HepG2 (cell line): Measurements from ENCODE around the gene PRDM12. TPM values are rescaled to one million over a fixed set of nuclear protein-coding genes. Genes with fewer than 3 reads are reported as not detected.
A peak's percentile ranks its signal among the peaks of the same experiment; 100 is the strongest.

Experiments used
- BRD4 ChIP-seq: sonication (generic); formaldehyde crosslinking; IDR thresholded peaks from 2 replicates; pipeline ENCODE4 v1.4.0; 2020; ENCODE audit warnings: missing genetic modification reagents
- CEBPG ChIP-seq: IDR thresholded peaks from 2 replicates; pipeline ENCODE4 v1.6.1; 2016
- DNMT1 ChIP-seq: sonication (generic); formaldehyde crosslinking; IDR thresholded peaks from 2 replicates; pipeline ENCODE4 v1.5.1; 2020; ENCODE audit warnings: mild to moderate bottlenecking, missing genetic modification reagents
- E2F5 ChIP-seq: sonication (generic); formaldehyde crosslinking; conservative IDR thresholded peaks from 2 replicates; pipeline ENCODE4 v1.4.0; 2020; ENCODE audit warnings: missing genetic modification reagents
- HOXD1 ChIP-seq: sonication (generic); formaldehyde crosslinking; IDR thresholded peaks from 2 replicates; pipeline ENCODE4 v1.5.0; 2020; ENCODE audit warnings: missing genetic modification reagents
- JARID2 ChIP-seq: sonication (generic); formaldehyde crosslinking; IDR thresholded peaks from 2 replicates; pipeline ENCODE4 v1.8.1; 2023; ENCODE audit warnings: missing genetic modification reagents, inconsistent platforms; ENCODE audit not compliant: insufficient replicate concordance
- KDM3A ChIP-seq: IDR thresholded peaks from 2 replicates; pipeline ENCODE4 v1.6.1; 2018; ENCODE audit warnings: low read depth, missing compliant biosample characterization
- KLF13 ChIP-seq: sonication (generic); formaldehyde crosslinking; IDR thresholded peaks from 2 replicates; pipeline ENCODE4 v1.4.0; 2020; ENCODE audit warnings: mild to moderate bottlenecking, missing genetic modification reagents
- NR2F2 ChIP-seq: IDR thresholded peaks from 2 replicates; pipeline ENCODE4 v1.6.1; 2012; ENCODE audit warnings: low read depth, inconsistent platforms, borderline replicate concordance
- RORA ChIP-seq: sonication (generic); formaldehyde crosslinking; IDR thresholded peaks from 2 replicates; pipeline ENCODE4 v1.5.0; 2020; ENCODE audit warnings: mild to moderate bottlenecking, missing genetic modification reagents, moderate library complexity
- STAG1 ChIP-seq: sonication (generic); formaldehyde crosslinking; IDR thresholded peaks from 2 replicates; pipeline ENCODE4 v1.4.0; 2020; ENCODE audit warnings: missing genetic modification reagents
- U2AF1 ChIP-seq: fragments of 200-400 bp; formaldehyde crosslinking; optimal IDR thresholded peaks from 2 replicates; pipeline ENCODE3; 2017; ENCODE audit warnings: mild to moderate bottlenecking, low read depth, low read length
- ZBTB10 ChIP-seq: sonication (generic); formaldehyde crosslinking; IDR thresholded peaks from 2 replicates; pipeline ENCODE4 v1.4.0; 2020; ENCODE audit warnings: missing genetic modification reagents, borderline replicate concordance
- ZNF136 ChIP-seq: sonication (generic); formaldehyde crosslinking; IDR thresholded peaks from 2 replicates; pipeline ENCODE4 v1.8.1; 2022; ENCODE audit warnings: low read depth, mild to moderate bottlenecking, moderate library complexity, missing genetic modification reagents
- ZNF292 ChIP-seq: sonication (generic); formaldehyde crosslinking; IDR thresholded peaks from 2 replicates; pipeline ENCODE4 v1.8.1; 2022; ENCODE audit warnings: mild to moderate bottlenecking, low read depth, missing genetic modification reagents, borderline replicate concordance
- ZNF3 ChIP-seq: IDR thresholded peaks from 2 replicates; pipeline ENCODE4 v1.7.0; 2017; ENCODE audit warnings: inconsistent platforms
- ZNF607 ChIP-seq: sonication (generic); formaldehyde crosslinking; IDR thresholded peaks from 2 replicates; pipeline ENCODE4 v1.5.1; 2020; ENCODE audit warnings: missing genetic modification reagents, mild to moderate bottlenecking, borderline replicate concordance
- ZNF7 ChIP-seq: IDR thresholded peaks from 2 replicates; pipeline ENCODE4 v1.6.1; 2016; ENCODE audit warnings: missing biosample characterization, missing genetic modification reagents
- ZNF724P ChIP-seq: sonication (generic); formaldehyde crosslinking; IDR thresholded peaks from 2 replicates; pipeline ENCODE4 v1.8.0; 2022; ENCODE audit warnings: missing genetic modification reagents, borderline replicate concordance
- ZNF746 ChIP-seq: sonication (generic); formaldehyde crosslinking; IDR thresholded peaks from 2 replicates; pipeline ENCODE4 v1.8.0; 2022; ENCODE audit warnings: mild to moderate bottlenecking, missing genetic modification reagents
- ZNF878 ChIP-seq: sonication (generic); formaldehyde crosslinking; IDR thresholded peaks from 2 replicates; pipeline ENCODE4 v1.8.1; 2023; ENCODE audit warnings: mild to moderate bottlenecking, missing genetic modification reagents, moderate library complexity
- polyA plus RNA-seq, 8 experiments: library from polyadenylated mRNA; depleted of rRNA in 3 of 8; stranded (reverse) in 7 of 8; unstranded in 1 of 8; fragments of >200 nt; fragmentation: Illumina TruSeq in 4 of 8; extraction: Trizol in 4 of 8; gene quantifications; 2 replicates each; pipeline versions ENCODE4 v1.2.1 to v1.2.3, GENCODE V29; 2011 to 2016; ENCODE audit warnings: low read depth in 4 of 8, missing spikeins in 1 of 8, mixed read lengths in 1 of 8; ENCODE audit not compliant: insufficient read depth in 1 of 8
- total RNA-seq, 5 experiments: library from RNA; depleted of rRNA; stranded (reverse); fragments of >200 nt; fragmentation: Illumina TruSeq; extraction: Trizol; gene quantifications; 2 replicates each; pipeline ENCODE4 v1.2.3, GENCODE V29; 2016; ENCODE audit warnings: low read depth in 1 of 5
- TF ChIP-seq, protein P1 (sequence below): sonication (generic); formaldehyde crosslinking; IDR thresholded peaks from 2 replicates; pipeline ENCODE4 v1.5.0; 2020; ENCODE audit warnings: mild to moderate bottlenecking, missing genetic modification reagents
- TF ChIP-seq, protein P2 (sequence below): sonication (generic); formaldehyde crosslinking; IDR thresholded peaks from 2 replicates; pipeline ENCODE4 v1.5.0; 2020; ENCODE audit warnings: missing genetic modification reagents
- TF ChIP-seq, protein P3 (sequence below): sonication (generic); formaldehyde crosslinking; IDR thresholded peaks from 2 replicates; pipeline ENCODE4 v1.5.0; 2020; ENCODE audit warnings: missing genetic modification reagents

PRDM12 gene
- total and polyA plus RNA-seq, 2 of the 13 experiments (the other 11 are each of a cell fraction or from before 2014, with no cell fraction given), result 0.04 to 0.07 TPM

GRCh38 chr9:130693426-130694191 lies 29.2 kb downstream of the PRDM12 start, which contains the start of gene EXOSC2 (continued):
- TF ChIP-seq JARID2 (CRISPR knock-in tag) (no peak), ZNF292 (CRISPR knock-in tag) (no peak), U2AF1 (no peak), BRD4 (CRISPR knock-in tag) (peak; percentile 88), HOXD1 (CRISPR knock-in tag) (0 out of 2 replicates have a peak, but pooled peaks have one; percentile 32), KDM3A (CRISPR knock-in tag) (no peak; the same call in 1 of the 2 replicates), ZNF3 (no peak), ZNF878 (CRISPR knock-in tag) (no peak), ZNF724P (CRISPR knock-in tag) (no peak), NR2F2 (no peak), ZBTB10 (CRISPR knock-in tag) (0 out of 2 replicates have a peak, but pooled peaks have one; percentile 27), ZNF746 (CRISPR knock-in tag) (no peak), ZNF607 (CRISPR knock-in tag) (peak; percentile 54; the same call in 1 of the 2 replicates), KLF13 (CRISPR knock-in tag) (no peak), CEBPG (no peak), DNMT1 (no peak), RORA (CRISPR knock-in tag) (no peak), STAG1 (no peak), ZNF7 (CRISPR knock-in tag) (no peak), E2F5 (peak; percentile 57; the same call in 1 of the 2 replicates), ZNF136 (CRISPR knock-in tag) (peak; percentile 88; the same call in 1 of the 2 replicates)
- TF ChIP-seq, protein P1, sequence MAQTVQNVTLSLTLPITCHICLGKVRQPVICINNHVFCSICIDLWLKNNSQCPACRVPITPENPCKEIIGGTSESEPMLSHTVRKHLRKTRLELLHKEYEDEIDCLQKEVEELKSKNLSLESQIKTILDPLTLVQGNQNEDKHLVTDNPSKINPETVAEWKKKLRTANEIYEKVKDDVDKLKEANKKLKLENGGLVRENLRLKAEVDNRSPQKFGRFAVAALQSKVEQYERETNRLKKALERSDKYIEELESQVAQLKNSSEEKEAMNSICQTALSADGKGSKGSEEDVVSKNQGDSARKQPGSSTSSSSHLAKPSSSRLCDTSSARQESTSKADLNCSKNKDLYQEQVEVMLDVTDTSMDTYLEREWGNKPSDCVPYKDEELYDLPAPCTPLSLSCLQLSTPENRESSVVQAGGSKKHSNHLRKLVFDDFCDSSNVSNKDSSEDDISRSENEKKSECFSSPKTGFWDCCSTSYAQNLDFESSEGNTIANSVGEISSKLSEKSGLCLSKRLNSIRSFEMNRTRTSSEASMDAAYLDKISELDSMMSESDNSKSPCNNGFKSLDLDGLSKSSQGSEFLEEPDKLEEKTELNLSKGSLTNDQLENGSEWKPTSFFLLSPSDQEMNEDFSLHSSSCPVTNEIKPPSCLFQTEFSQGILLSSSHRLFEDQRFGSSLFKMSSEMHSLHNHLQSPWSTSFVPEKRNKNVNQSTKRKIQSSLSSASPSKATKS (CRISPR knock-in tag), result no peak
- TF ChIP-seq, protein P2, sequence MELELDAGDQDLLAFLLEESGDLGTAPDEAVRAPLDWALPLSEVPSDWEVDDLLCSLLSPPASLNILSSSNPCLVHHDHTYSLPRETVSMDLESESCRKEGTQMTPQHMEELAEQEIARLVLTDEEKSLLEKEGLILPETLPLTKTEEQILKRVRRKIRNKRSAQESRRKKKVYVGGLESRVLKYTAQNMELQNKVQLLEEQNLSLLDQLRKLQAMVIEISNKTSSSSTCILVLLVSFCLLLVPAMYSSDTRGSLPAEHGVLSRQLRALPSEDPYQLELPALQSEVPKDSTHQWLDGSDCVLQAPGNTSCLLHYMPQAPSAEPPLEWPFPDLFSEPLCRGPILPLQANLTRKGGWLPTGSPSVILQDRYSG (CRISPR knock-in tag), result 0 out of 2 replicates have a peak, but pooled peaks have one; percentile 72
- TF ChIP-seq, protein P3, sequence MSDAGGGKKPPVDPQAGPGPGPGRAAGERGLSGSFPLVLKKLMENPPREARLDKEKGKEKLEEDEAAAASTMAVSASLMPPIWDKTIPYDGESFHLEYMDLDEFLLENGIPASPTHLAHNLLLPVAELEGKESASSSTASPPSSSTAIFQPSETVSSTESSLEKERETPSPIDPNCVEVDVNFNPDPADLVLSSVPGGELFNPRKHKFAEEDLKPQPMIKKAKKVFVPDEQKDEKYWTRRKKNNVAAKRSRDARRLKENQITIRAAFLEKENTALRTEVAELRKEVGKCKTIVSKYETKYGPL (CRISPR knock-in tag), result peak; percentile 48; the same call in 1 of the 2 replicates
